DND-41 (cell line): ENCODE results near the gene PSME3IP1.

Experiments
- EZH2 ChIP-seq: IDR thresholded peaks from 3 replicates; pipeline ENCODE4 v1.6.1; 2012; ENCODE audit warnings: borderline replicate concordance, low read depth, mild to moderate bottlenecking, moderate library complexity, low read length, inconsistent platforms; ENCODE audit not compliant: severe bottlenecking
- TF ChIP-seq, protein P1 (sequence below): IDR thresholded peaks from 2 replicates; pipeline ENCODE4 v1.5.1; 2012; ENCODE audit warnings: borderline replicate concordance, low read length, moderate library complexity, mild to moderate bottlenecking; ENCODE audit not compliant: poor library complexity, severe bottlenecking; ENCODE audit errors: extremely low read depth

DNA sequence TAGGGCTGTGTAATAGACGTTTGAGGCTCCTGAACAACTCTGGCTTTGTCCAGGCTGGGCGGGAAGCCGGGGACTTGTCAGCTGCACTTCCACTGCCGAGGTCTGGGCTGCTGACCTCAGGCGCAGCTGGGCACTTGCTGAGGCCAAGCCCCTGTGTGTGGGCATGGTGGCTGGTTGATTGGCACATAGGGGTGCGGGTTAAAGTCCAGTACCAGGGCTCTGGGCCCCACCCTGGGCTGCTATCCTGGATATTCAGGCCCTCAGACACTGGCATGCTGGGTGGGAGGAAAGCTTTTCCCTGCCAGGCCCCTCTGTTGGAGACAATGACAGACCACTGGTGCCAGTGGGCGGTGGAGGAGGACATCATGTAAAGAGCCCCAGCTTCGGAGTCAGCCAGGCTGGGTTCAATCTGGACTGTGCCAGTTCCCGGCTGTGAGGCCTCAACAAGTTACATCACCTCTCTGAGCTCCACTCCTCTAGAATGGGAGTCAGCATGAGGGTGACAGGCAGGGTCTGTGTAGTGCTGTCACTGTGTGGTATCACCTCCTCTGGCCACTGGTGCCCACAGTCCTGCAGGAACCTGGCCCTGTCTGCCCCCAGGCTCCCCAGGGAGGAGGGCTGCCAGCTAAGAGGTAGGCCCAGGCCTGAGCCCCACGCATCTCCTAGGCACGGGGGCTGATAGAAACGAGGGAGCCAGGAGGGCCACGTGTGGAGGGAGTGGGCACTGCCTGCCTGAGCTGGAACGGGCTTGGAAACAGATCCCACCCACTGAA is 42.5 kb downstream of the PSME3IP1 start:
- TF ChIP-seq, protein P1, sequence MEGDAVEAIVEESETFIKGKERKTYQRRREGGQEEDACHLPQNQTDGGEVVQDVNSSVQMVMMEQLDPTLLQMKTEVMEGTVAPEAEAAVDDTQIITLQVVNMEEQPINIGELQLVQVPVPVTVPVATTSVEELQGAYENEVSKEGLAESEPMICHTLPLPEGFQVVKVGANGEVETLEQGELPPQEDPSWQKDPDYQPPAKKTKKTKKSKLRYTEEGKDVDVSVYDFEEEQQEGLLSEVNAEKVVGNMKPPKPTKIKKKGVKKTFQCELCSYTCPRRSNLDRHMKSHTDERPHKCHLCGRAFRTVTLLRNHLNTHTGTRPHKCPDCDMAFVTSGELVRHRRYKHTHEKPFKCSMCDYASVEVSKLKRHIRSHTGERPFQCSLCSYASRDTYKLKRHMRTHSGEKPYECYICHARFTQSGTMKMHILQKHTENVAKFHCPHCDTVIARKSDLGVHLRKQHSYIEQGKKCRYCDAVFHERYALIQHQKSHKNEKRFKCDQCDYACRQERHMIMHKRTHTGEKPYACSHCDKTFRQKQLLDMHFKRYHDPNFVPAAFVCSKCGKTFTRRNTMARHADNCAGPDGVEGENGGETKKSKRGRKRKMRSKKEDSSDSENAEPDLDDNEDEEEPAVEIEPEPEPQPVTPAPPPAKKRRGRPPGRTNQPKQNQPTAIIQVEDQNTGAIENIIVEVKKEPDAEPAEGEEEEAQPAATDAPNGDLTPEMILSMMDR = no peak
- no peak for TF ChIP-seq EZH2
